Stomach (tissue), 19 donors: ENCODE measurements around the gene SLN. TPM values are rescaled to one million over a fixed set of nuclear protein-coding genes. Genes with fewer than 3 reads are reported as not detected.
"Not testable (repeated sequence)": the region's sequence is repeated elsewhere in the genome, so short reads cannot be mapped to it uniquely, and the experiment has no call there.

Experiments
- DNase-seq, 2 donors: peaks; one replicate each; pipeline versions ENCODE4 v3.0.0 to v3.0.0-alpha.2; 2013 to 2019
- H3K27ac ChIP-seq, 5 donors: fragments of 200-600 bp in 4 of 5; sonication (generic) in 4 of 5; one replicate each; pipeline ENCODE4 v1.5.1; 2013 to 2019; ENCODE audit warnings: mild to moderate bottlenecking in 1 of 5, moderate library complexity in 1 of 5
- H3K27me3 ChIP-seq, 3 donors: fragments of 200-600 bp; sonication (generic); one replicate each; pipeline ENCODE4 v1.5.1; 2017 to 2019; ENCODE audit warnings: mixed run types in 1 of 3
- H3K36me3 ChIP-seq, 4 donors: fragments of 200-600 bp; sonication (generic); 1 replicate in 3 of 4; 2 replicates in 1 of 4; pipeline ENCODE4 v1.5.1; 2016 to 2019
- H3K4me1 ChIP-seq, 4 donors: fragments of 200-600 bp; sonication (generic); one replicate each; pipeline ENCODE4 v1.5.1; 2016 to 2019
- H3K4me3 ChIP-seq, 4 donors: fragments of 200-600 bp; sonication (generic) in 3 of 4; one replicate each; pipeline ENCODE4 v1.5.1; 2016 to 2019; ENCODE audit warnings: mild to moderate bottlenecking in 1 of 4
- H3K9me3 ChIP-seq, 4 donors: fragments of 200-600 bp; sonication (generic); one replicate each; pipeline ENCODE4 v1.5.1; 2016 to 2019
- CTCF ChIP-seq, 7 experiments: fragments of 450-650 bp in 4 of 7; fragments of 200-600 bp in 3 of 7; sonication (generic) in 3 of 7; IDR thresholded peaks; one replicate each; pipeline ENCODE4 v1.5.1; 2016 to 2019; ENCODE audit warnings: antibody characterized with exemption in 7 of 7, control low read depth in 2 of 7, mild to moderate bottlenecking in 1 of 7
- EP300 ChIP-seq: sonication (generic); formaldehyde crosslinking; IDR thresholded peaks from one replicate; pipeline ENCODE4 v1.6.1; 2017; ENCODE audit warnings: antibody characterized with exemption
- POLR2A ChIP-seq, 4 donors: fragments of 450-650 bp; IDR thresholded peaks; one replicate each; pipeline ENCODE4 v1.6.1; 2016; ENCODE audit warnings: antibody characterized with exemption in 4 of 4, control low read depth in 2 of 4, mild to moderate bottlenecking in 1 of 4, moderate library complexity in 1 of 4
- POLR2AphosphoS5 ChIP-seq, 3 donors: sonication (generic); formaldehyde crosslinking; IDR thresholded peaks; one replicate each; pipeline ENCODE4 v1.6.1; 2016; ENCODE audit warnings: antibody characterized with exemption in 3 of 3
- WGBS, 5 donors: extraction: QIAGEN DNeasy Blood & Tissue Kit in 3 of 5; methylation state at CpG; one replicate each; pipeline versions ENCODE4 v1.1.5 to v1.1.7; 2013 to 2018; 5-methylcytosine and 5-hydroxymethylcytosine counted together
- intact Hi-C: fragments of 100-400 bp; cut with DNase I; formaldehyde crosslinking; loops from one replicate; pipeline ENCODE4 v1.15.1; 2023; ENCODE audit warnings: low total_unique reads
- long read RNA-seq, 10 donors: transcript quantifications; one replicate each; lab custom pipeline, GENCODE V29; 2026
- polyA plus RNA-seq, 3 donors: library from polyadenylated mRNA; stranded (reverse); fragments of 200-250 nt; gene quantifications; one replicate each; pipeline ENCODE4 v1.2.3, GENCODE V29; 2013
- total RNA-seq, 5 donors: library from RNA; depleted of rRNA; stranded (reverse); fragments of >200 nt; gene quantifications; one replicate each; pipeline versions ENCODE4 v1.1.0 to v1.2.3, GENCODE V29; 2014 to 2016
- donor health status: healthy with polysubstance abuse.
- donor health status: Bipolar disorder and iron deficiency.
- donor health status: healthy.

SLN gene
- total RNA-seq (not detected), polyA plus RNA-seq (1 to 10 TPM in 1 of 3 donors, not detected in 2; 5.3 TPM)
- long read RNA-seq, donor 1, transcript SLN-201 (2 exons, 722 nt): major isoform, 8 of 8 reads
- long read RNA-seq, donor 1, partial matches to known transcripts: 0 of 8 reads
- long read RNA-seq, donor 1, other reads (novel, unspliced or antisense): 0 of 8 reads
- long read RNA-seq, donor 2, transcript SLN-201 (2 exons, 722 nt): major isoform, 6 of 6 reads
- long read RNA-seq, donor 2, partial matches to known transcripts: 0 of 6 reads
- long read RNA-seq, donor 2, other reads (novel, unspliced or antisense): 0 of 6 reads
- long read RNA-seq, donor 3, partial matches to known transcripts: 0 of 1 reads
- long read RNA-seq, donor 3, other reads (novel, unspliced or antisense): 0 of 1 reads
- long read RNA-seq, donor 4, partial matches to known transcripts: 0 of 1 reads
- long read RNA-seq, donor 4, other reads (novel, unspliced or antisense): 0 of 1 reads
- long read RNA-seq, donor 5, partial matches to known transcripts: 0 of 1 reads
- long read RNA-seq, donor 5, other reads (novel, unspliced or antisense): 0 of 1 reads
- long read RNA-seq, donor 6, transcript SLN-201 (2 exons, 722 nt): major isoform, 6 of 6 reads
- long read RNA-seq, donor 6, partial matches to known transcripts: 0 of 6 reads
- long read RNA-seq, donor 6, other reads (novel, unspliced or antisense): 0 of 6 reads
- long read RNA-seq, donor 7: 0 reads
- long read RNA-seq, donor 8, partial matches to known transcripts: 0 of 3 reads
- long read RNA-seq, donor 8, other reads (novel, unspliced or antisense): 0 of 3 reads
- long read RNA-seq, donor 9, partial matches to known transcripts: 0 of 3 reads
- long read RNA-seq, donor 9, other reads (novel, unspliced or antisense): 0 of 3 reads
- long read RNA-seq, donor 10, partial matches to known transcripts: 0 of 1 reads
- long read RNA-seq, donor 10, other reads (novel, unspliced or antisense): 0 of 1 reads

- no peak for DNase-seq
- intact Hi-C loops: no loop called here
- TF ChIP-seq POLR2A (IDR thresholded peaks at IDR 0.05) (no peak), CTCF (IDR thresholded peaks at IDR 0.05) (no peak), EP300 (no peak), POLR2AphosphoS5 (IDR thresholded peaks at IDR 0.05) (no peak)
- Histone ChIP-seq H3K4me1 (no peaks in the 10 kb centered on the region), H3K9me3 (no peaks in the 10 kb centered on the region), H3K27me3 (no peaks in the 10 kb centered on the region), H3K4me3 (no peak within 1 kb of the TSS), H3K36me3 (no peaks in the 10 kb centered on the region), H3K27ac (no peak within 1 kb of the TSS)
- WGBS, 5 donors: 38 to 49% (median 45%) methylated on average over 12 of the region's 12 CpGs
These were observed at the start of gene SLN for GRCh38 chr11:107711861-107712755. SLN (minus strand) TSS chr11:107712056.

DNA sequence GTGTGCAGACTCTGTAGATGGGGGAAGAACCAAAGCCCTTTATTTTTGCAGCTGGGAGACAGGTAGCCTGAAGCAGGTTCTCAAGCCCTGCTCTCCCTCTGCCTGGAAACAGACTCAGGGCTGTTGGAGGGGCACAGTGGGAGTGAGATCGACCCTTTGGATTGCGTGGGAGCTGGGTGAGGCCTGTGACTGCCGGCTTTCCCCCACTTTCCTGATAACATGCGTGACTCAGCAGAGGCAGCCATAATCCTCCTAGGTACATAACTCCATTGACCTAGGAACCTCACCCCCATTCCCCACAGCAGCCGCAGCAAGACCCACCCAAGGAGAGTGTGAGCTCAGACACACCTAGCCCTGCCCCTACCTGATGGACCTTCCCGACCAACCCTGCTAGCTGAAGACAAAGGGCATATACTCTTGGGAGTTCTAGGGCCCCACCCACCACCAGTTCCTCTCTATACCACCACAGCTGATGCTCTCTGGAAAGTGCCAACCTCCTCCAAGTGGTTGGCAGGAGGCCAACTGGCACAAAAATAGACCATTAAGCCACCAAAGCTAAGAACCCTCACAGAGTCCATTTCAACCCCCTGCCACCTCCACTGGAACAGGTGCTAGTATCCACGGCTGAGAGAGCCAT lies 47.0 kb upstream of the SLN start:
- H3K27me3 ChIP-seq, H3K36me3 ChIP-seq, H3K4me1 ChIP-seq, H3K4me3 ChIP-seq, H3K27ac ChIP-seq, intact Hi-C loops, DNase-seq, H3K9me3 ChIP-seq: not testable (repeated sequence)
- WGBS, 5 donors: 51 to 65% (median 63%) methylated on average over 5 to 7 of the region's 7 CpGs

DNA sequence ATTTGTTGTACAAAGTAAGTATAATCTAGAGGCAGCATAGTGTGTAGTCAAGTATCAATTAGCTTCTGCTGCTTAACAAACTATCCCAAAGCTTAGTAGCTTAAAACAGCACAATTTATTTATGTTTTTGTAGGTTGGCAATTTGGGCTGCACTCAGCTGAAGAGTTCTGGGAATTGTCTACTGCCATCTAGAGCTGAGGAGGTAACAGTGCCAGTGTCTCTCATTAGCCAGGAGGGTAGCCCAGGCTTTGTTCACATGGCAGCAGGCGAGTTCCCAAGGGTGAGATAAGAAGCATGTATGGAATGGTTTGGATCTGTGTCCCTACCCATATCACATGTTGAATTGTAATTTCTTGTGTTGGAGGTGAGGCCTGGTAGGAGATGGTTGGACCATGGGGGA lies 45.8 kb upstream of the SLN start:
- no peak overlapping the region for H3K27ac ChIP-seq
- no peak for TF ChIP-seq CTCF (IDR thresholded peaks at IDR 0.05)
- no peak for TF ChIP-seq POLR2AphosphoS5 (IDR thresholded peaks at IDR 0.05)
- 77 to 100% (median 90%) methylated on average over 1 of the region's 1 CpG for WGBS, 5 donors
- intact Hi-C loops: no loop called here
- no peak overlapping the region for H3K4me3 ChIP-seq
- H3K36me3 ChIP-seq: no peaks in the 10 kb centered on the region
- no peak for DNase-seq
- no peaks in the 10 kb centered on the region for H3K9me3 ChIP-seq
- H3K4me1 ChIP-seq: no peaks in the 10 kb centered on the region
- H3K27me3 ChIP-seq: peaks cover 0 to 7% (median 0%) of the 10 kb centered on the region in 3 donors

GRCh38 chr11:107756553-107756952 lies 44.7 kb upstream of the SLN start:
- Histone ChIP-seq H3K4me1 (no peaks in the 10 kb centered on the region), H3K27me3 (peaks cover 0 to 7% (median 0%) of the 10 kb centered on the region in 3 donors), H3K9me3 (no peaks in the 10 kb centered on the region), H3K27ac (no peak overlapping the region), H3K4me3 (no peak overlapping the region), H3K36me3 (no peaks in the 10 kb centered on the region)
- intact Hi-C loops: no loop called here
- no peak for DNase-seq
- TF ChIP-seq POLR2A (IDR thresholded peaks at IDR 0.05): no peak
- TF ChIP-seq EP300: no peak
- no peak for TF ChIP-seq POLR2AphosphoS5 (IDR thresholded peaks at IDR 0.05)
- no peak for TF ChIP-seq CTCF (IDR thresholded peaks at IDR 0.05)
- WGBS, 5 donors: 65 to 83% (median 79%) methylated on average over 1 of the region's 1 CpG
